Testis (tissue), 2 donors: Measurements from ENCODE around the gene SIGLEC1.

Experiments used
- POLR2A ChIP-seq: fragments of 450-650 bp; IDR thresholded peaks from one replicate; pipeline ENCODE4 v1.6.1; 2017; ENCODE audit warnings: antibody characterized with exemption, mild to moderate bottlenecking, moderate library complexity
- TF ChIP-seq, protein P1 (sequence below), 3 experiments: fragments of 450-650 bp in 2 of 3; fragments of 200-600 bp in 1 of 3; sonication (generic) in 1 of 3; IDR thresholded peaks; one replicate each; pipeline ENCODE4 v1.5.1; 2016 to 2019; ENCODE audit warnings: antibody characterized with exemption in 3 of 3, mild to moderate bottlenecking in 2 of 3, moderate library complexity in 1 of 3

GRCh38 chr20:3689978-3690377, 22.4 kb downstream of the SIGLEC1 start:
- TF ChIP-seq POLR2A = no peak
- TF ChIP-seq, protein P1, sequence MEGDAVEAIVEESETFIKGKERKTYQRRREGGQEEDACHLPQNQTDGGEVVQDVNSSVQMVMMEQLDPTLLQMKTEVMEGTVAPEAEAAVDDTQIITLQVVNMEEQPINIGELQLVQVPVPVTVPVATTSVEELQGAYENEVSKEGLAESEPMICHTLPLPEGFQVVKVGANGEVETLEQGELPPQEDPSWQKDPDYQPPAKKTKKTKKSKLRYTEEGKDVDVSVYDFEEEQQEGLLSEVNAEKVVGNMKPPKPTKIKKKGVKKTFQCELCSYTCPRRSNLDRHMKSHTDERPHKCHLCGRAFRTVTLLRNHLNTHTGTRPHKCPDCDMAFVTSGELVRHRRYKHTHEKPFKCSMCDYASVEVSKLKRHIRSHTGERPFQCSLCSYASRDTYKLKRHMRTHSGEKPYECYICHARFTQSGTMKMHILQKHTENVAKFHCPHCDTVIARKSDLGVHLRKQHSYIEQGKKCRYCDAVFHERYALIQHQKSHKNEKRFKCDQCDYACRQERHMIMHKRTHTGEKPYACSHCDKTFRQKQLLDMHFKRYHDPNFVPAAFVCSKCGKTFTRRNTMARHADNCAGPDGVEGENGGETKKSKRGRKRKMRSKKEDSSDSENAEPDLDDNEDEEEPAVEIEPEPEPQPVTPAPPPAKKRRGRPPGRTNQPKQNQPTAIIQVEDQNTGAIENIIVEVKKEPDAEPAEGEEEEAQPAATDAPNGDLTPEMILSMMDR (IDR thresholded peaks at IDR 0.05) = no peak
